ENCODE measurements around the gene MPG. TPM values are rescaled to one million over a fixed set of nuclear protein-coding genes. Genes with fewer than 3 reads are reported as not detected.

MPG gene
- total and polyA plus RNA-seq, 2 of the 8 experiments (the other 6 are each of a cell fraction or from before 2014, with no cell fraction given), result 37.6 to 83.7 TPM

- no peak for TF ChIP-seq CBX8 (IDR thresholded peaks at IDR 0.05; ENCODE audit: borderline replicate concordance, low read depth, low read length)
- TF ChIP-seq JUN (IDR thresholded peaks at IDR 0.05; ENCODE audit: low read depth, low read length), result peak; percentile 47; the same call in 1 of the 2 replicates
- TF ChIP-seq KDM4A (IDR thresholded peaks at IDR 0.05; ENCODE audit: low read depth, low read length, severe bottlenecking), result peak; percentile 27
- peak; percentile 97 for TF ChIP-seq JUND (IDR thresholded peaks at IDR 0.05; ENCODE audit: low read length)
- 0 out of 2 replicates have a peak, but pooled peaks have one; percentile 41 for TF ChIP-seq RBBP5 (IDR thresholded peaks at IDR 0.05; ENCODE audit: borderline replicate concordance, low read depth, low read length)
- TF ChIP-seq CHD2 (IDR thresholded peaks at IDR 0.05; ENCODE audit: low read length), result no peak
- TF ChIP-seq GTF2F1 (IDR thresholded peaks at IDR 0.05; ENCODE audit: borderline replicate concordance, low read depth, low read length), result no peak
These were observed 5.2 kb upstream of the MPG start, which contains the start of gene RHBDF1 (continued) for GRCh38 chr16:72561-73548.

Measured in H1 (cell line).